NCI-H2029 (cell line): ENCODE data around the gene PTPRM.
"Not testable (repeated sequence)": the region's sequence is repeated elsewhere in the genome, so short reads cannot be mapped to it uniquely, and the experiment has no call there.

Experiments used
- DNase-seq: peaks from one replicate; lab custom pipeline; 2025; lab: John Stamatoyannopoulos, UW

Gene PTPRM

DNA sequence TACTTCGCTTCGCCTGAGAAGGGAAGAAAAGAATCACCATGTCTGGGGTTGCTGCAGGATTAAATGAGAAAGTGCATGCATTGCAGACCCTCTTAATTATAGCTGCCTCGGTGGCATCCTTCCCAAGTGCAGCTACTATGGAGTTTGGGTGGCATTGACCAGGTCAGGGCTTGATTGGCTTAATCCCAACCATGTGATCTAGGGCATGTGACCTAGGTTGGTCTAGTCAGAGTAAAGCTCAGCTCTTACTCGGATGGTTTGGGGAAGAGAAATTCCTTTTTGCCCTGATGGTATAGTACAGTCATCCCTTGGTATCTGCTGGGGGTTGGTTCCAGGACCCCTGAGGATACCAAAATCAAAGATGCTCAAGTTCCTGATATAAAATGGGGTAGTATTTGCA is 863.9 kb downstream of the PTPRM start:
- no peak for DNase-seq

DNA sequence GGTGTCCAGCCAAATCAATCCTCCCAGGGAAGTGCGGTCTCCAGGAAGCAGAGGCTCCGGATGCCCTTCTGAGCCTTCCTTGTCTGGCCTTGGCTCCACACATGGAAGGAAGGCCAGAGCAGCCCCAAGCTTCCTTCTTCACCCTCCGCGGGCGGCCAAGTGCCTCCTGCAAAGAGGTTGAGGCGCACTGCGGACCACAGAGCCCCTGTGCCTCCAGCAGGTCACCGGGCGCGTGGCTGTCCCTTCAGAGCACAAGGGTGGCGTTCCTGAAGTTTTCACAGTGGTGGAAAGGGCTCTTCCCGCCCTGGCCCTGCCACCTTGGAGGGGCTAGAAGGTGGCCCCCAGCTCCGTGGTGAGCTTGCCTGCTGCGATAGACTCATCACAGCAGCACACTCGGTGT is 866.2 kb downstream of the PTPRM start:
- DNase-seq, result no peak

DNA sequence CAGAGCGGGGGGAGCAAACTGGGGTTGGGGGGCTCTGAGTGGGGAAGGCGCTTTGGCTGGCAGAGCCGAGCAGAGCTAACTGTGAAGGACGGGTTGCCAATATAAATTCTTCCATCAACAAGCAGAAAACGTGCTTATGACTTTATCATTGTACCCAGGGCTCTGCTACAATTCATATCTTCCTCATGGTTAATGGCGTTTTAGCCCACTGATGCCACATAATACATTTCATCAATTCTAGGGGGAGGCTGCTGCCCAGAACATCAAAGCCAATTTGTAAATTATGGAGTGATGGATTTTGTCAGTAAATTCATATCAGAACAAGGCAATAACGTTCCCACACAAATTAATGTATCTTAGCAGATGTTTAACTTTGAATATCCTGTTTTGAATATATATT is 866.7 kb downstream of the PTPRM start:
- DNase-seq, result no peak

DNA sequence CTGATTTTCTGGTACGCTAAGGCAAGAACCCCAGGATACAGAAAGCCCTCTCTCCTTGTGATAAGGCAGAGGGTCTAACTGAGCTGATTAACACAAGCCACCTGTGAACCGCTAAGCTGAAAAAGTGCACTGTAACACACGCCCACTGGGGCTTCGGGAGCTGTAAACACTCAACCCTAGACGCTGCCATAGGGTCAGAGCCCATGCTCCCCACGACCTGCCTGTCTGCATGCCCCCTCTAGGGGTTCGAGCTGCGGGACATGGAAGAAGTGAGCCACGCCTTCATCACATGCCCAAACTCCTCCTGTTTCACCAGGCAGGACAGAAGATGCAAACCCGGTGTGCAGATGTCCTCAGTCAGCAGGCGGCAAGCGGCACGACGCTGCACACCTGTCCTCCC is 868.3 kb downstream of the PTPRM start:
- no peak for DNase-seq

DNA sequence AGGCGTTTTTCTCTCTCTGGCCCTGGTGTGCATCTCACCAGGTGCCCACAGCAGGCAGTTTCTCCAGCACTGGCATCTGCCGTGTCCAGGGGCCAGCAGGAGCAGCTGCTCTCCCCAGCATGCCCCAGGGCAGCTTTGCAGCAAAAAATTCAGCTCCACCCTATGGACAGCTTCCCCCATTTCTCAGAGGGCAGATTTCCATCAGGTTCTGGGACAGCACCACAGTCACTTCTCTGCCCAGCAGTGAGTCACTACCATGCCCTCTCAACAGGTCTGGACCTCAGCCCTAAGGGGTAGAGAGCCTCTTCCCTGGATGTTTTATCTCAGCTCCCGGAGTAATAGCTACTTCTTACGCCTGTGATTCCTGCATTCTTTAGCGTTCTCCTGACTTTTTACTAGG is 871.9 kb downstream of the PTPRM start:
- no peak for DNase-seq

DNA sequence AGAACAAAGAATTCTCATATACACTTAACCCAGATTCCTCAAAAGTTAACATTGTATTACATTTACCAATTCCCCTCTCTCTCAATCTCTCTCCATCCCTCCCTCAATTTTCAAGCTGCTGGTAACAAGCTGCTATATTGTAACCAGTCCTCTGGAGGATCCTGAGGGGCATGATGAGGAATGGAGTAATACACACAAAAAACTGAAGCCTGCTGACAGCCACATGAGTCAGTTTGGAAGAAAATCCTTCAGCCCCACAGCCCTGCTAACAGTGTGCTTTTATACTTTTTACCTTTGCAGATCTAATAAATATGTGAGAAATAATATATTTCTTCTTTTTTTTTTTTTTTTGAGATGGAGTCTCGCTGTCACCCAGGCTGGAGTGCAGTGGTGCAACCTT is 876.4 kb downstream of the PTPRM start:
- no peak for DNase-seq

DNA sequence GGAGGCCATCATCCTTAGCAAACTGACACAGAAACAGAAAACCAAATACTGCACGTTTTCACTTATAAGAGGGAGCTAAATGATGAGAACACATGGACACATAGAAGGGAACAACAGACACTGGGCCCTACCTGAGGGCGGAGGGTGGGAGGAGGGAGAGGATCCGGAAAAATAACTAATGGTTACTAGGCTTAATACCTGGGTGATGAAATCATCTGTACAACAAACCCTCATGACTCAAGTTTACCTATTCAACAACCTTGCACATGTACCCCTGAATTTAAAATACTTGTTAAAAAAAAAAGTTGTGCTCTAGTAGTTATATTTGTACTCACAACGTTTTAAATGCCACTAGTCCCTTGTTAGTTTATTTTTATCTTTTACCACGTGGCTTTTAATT is 879.8 kb downstream of the PTPRM start:
- DNase-seq, result not testable (repeated sequence)

DNA sequence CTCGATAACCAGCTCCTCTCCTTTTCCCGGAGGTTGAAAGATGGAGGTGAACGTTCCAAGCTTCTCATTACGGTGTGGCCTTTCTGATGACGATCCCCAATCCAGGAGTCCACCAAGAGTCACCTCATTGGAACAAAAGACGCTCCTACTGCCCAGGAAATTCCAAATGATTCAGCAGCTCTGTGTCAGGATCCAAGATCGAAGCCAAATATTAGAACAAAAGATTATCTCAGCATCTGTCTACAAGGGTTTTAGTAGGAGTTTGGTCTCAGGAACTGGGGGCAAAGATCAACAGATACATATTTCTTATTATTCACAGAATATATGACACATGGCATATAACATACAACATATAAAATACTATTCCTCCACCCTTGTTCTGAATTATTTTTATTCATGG is 881.0 kb downstream of the PTPRM start:
- DNase-seq, result no peak

DNA sequence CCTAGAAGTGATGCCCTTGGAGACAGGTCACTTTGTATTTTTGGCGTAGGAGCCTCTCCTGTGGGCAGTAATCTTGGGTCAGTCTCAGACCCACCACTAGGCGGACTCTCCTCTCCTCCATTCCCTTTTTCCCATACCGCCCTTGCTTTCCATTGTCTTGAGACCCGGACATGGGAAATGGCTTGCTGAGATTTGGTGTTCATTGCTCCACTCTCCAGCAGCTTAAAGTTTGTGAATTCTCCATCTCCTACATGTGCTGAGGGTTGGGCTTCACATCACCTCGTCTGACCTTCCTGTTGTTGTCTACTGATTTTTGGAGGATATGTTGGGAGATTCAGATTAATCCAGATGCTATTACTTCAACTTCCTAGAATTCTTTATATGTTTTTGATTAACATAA is 882.9 kb downstream of the PTPRM start:
- no peak for DNase-seq

DNA sequence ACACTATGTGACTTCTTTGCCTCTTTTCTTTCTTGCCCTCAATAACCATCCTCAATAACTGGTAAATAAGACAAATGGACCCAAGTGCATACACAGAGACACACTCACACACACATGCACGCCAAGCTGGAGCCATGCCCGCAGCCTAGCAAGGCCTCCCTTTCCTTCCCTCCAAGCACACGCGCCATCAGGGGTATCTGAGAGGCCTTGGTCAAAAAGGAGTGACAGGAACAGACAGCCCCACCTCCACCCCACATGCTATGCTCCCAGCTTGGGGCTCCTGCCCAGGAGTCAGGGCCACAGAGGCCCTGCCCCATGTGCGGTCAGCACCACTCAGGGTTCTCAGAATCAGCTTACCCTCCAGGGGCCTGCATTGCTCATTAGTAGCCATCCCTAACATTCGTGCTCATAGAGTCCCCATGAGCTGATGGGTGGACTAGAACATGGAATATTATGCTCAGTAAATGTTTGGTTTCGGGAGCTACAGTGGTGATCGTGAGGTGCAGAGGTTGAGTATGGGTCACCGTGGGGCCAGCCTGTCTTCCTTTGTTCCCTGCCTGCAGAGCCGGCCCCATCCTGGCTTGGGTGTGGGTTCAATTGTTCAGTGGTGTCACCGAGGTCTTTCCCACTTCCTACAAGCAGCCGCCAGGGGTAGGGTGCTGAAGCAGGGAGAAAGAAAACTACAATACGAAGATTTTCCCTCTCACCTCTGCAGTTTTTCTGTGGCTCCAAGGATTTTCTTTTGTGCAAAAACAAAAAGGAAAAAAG is 884.0 kb downstream of the PTPRM start:
- DNase-seq, result no peak

DNA sequence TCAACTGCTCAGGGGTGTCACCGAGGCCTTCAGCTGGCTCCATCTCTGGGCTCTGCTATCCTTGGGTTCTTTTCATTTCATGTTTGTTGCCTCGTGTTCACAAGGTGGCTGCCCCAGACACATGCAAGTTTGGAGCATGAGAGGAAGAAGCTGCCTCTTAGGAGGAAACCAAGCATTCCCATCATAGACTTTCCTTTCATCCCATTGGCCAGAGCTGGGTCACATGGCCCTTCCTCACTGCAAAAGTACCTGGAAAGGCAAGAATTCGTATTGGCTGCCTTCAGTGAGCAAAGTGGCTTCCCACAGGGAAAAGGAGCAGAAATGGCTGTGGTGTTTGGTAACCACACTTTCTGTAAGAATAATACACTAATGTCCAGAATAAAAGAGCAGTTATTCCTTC is 886.4 kb downstream of the PTPRM start:
- DNase-seq, result no peak

DNA sequence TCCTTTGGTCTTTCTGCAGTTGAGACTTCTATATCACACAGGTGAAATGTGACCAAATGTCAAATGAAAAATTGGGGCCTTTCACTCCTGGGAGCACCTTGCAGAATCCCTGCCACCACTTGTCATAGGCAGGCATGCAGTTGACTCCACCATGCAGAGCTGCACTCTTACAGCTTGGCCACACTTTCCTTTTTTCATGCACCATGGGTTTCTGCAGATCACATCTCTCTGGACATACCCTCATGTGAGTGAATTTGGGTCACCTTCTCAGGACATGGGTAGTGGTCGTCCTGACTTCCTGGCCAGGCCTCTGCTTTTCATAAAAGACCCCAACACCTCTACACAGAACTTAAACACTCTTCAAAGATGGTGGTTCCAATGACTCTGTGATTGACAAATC is 887.0 kb downstream of the PTPRM start:
- DNase-seq, result no peak

DNA sequence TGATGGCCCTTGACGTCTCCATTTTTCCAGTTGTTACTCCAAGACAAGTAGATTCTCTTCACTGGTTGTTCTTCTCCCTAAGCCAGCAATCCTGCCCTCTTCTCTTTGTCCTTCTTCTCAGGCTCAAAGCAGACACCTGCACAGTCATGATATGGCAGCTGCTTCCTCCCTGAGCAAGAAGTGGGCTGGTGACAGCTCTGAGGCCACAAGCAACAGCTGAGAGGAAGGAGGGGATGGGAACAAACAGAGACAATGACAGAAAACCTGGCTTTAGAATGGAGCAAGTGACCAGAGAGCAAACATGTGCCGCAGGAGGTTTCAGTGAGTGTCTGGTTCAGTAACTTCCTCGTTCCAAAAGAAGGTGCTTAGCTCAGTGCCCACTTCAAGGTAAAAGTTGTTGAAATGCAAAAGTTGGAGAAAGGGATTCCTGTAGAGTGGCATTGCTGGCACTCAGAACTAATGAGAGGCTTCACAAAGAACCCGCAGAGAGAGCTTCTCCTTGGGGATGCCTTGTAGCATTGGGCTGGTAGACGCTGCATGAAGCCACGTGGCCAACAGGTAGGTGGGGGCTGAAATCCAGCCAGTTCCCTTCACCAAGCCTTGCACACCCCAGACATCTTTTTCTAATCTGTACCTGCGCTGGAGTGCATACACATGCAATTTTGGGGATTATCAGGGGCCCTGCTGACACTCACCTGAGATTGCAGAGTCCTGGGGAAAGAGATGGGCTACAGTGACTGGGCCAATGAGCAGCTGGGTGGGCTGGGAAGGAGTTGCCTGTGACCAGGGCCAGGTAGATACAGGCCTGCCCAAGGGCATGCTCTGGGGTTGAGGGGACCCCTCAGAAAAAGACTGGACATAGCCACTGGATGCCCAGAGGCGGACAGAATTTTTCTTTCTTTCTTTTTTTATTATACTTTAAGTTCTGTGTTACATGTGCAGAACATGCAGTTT is 888.8 kb downstream of the PTPRM start:
- peak; percentile 3 for DNase-seq
